Keratinocyte (primary cell): Measurements from ENCODE around the gene CHP1.

Experiments used
- EZH2 ChIP-seq: IDR thresholded peaks from one replicate; pipeline ENCODE4 v1.6.1; 2012; ENCODE audit warnings: inconsistent platforms, mild to moderate bottlenecking, low read length, moderate library complexity
- TF ChIP-seq, protein P1 (sequence below), 3 experiments: IDR thresholded peaks in 1 of 3; conservative IDR thresholded peaks in 1 of 3; optimal IDR thresholded peaks in 1 of 3; 2 replicates in 2 of 3; 3 replicates in 1 of 3; pipeline versions ENCODE3 to v1.5.1; 2011; ENCODE audit warnings: low read length in 3 of 3, mild to moderate bottlenecking in 3 of 3, moderate library complexity in 2 of 3, control low read depth in 1 of 3, inconsistent platforms in 1 of 3; ENCODE audit not compliant: insufficient read depth in 2 of 3; ENCODE audit errors: extremely low read depth in 1 of 3

DNA sequence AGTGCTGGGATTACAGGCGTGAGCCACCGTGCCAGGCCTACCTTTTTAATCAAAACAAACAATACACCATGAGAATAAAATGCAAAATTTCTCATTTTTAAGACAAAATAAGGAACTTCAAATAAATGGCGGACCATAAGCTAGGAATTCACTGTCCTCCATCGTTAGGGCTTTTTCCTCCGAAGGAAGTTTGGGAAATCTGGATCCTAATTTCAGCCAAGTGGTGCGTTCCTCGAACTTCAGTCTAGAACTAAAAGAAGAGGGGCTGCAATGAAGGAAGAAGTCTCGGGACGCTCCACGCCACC lies 771 bp upstream of the CHP1 start:
- TF ChIP-seq EZH2 = no peak
- TF ChIP-seq, protein P1, sequence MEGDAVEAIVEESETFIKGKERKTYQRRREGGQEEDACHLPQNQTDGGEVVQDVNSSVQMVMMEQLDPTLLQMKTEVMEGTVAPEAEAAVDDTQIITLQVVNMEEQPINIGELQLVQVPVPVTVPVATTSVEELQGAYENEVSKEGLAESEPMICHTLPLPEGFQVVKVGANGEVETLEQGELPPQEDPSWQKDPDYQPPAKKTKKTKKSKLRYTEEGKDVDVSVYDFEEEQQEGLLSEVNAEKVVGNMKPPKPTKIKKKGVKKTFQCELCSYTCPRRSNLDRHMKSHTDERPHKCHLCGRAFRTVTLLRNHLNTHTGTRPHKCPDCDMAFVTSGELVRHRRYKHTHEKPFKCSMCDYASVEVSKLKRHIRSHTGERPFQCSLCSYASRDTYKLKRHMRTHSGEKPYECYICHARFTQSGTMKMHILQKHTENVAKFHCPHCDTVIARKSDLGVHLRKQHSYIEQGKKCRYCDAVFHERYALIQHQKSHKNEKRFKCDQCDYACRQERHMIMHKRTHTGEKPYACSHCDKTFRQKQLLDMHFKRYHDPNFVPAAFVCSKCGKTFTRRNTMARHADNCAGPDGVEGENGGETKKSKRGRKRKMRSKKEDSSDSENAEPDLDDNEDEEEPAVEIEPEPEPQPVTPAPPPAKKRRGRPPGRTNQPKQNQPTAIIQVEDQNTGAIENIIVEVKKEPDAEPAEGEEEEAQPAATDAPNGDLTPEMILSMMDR (optimal IDR thresholded peaks at IDR 0.05 in 1 of 3, IDR thresholded peaks at IDR 0.05 in 1 of 3, conservative IDR thresholded peaks at IDR 0.05 in 1 of 3; ENCODE audit: extremely low read depth in 1 of 3, insufficient read depth in 2 of 3, low read length in 3 of 3) = no peak
